ENCODE measurements around the gene SORCS2.

GRCh38 chr4:7557456-7557855 is 365.1 kb downstream of the SORCS2 start:
- TF ChIP-seq POLR2A (IDR thresholded peaks at IDR 0.05) (no peak), CTCF (IDR thresholded peaks at IDR 0.05) (no peak)

All from prostate gland (tissue), 2 donors.